Activated CD8-positive, alpha-beta memory T cell treated with anti-CD3 and anti-CD28 coated beads for 36 hours (primary cell): ENCODE results near the gene SGPP2. TPM values are rescaled to one million over a fixed set of nuclear protein-coding genes. Genes with fewer than 3 reads are reported as not detected.
"Not testable (repeated sequence)": the region's sequence is repeated elsewhere in the genome, so short reads cannot be mapped to it uniquely, and the experiment has no call there.

Experiments used
- CTCF ChIA-PET: fragments of 350-600 bp; sonication (Branson Sonifier 250); formaldehyde crosslinking; loops from one replicate; lab custom pipeline; 2021; ENCODE audit warnings: antibody characterized with exemption; lab: Charles Lee
- POLR2A ChIA-PET: fragments of 350-600 bp; sonication (Branson Sonifier 250); formaldehyde crosslinking; loops from one replicate; lab custom pipeline; 2021; ENCODE audit warnings: antibody characterized with exemption; lab: Charles Lee
- total RNA-seq, 2 experiments: library from RNA; stranded (reverse); gene quantifications; one replicate each; pipeline ENCODE4 v1.2.3, GENCODE V29; 2021

SGPP2 gene
- total RNA-seq, 2 experiments from 2014 or later, result 5.6 to 5.7 TPM

- ChIA-PET POLR2A (no interaction called here), CTCF (interaction anchor here (0.6 to 1.2 kb wide), 3 partner anchors 18 to 107 kb away, joined by 4 to 6 read pairs (median 5); no protein-coding TSS in a partner anchor)
Measured at GRCh38 chr2:222424729-222425671, 657 bp downstream of the SGPP2 start.

- ChIA-PET POLR2A (no interaction called here), CTCF (no interaction called here)
Measured at GRCh38 chr2:222427646-222428301, 3.4 kb downstream of the SGPP2 start.

- POLR2A ChIA-PET, result no interaction called here
- CTCF ChIA-PET, result no interaction called here
Measured at GRCh38 chr2:222430071-222430470, 5.7 kb downstream of the SGPP2 start.

- ChIA-PET CTCF (no interaction called here), POLR2A (no interaction called here)
Measured at GRCh38 chr2:222430681-222431080, 6.3 kb downstream of the SGPP2 start.

- POLR2A ChIA-PET, result no interaction called here
- CTCF ChIA-PET, result no interaction called here
Measured at GRCh38 chr2:222431869-222432268, 7.5 kb downstream of the SGPP2 start.

GRCh38 chr2:222433332-222434173, 9.2 kb downstream of the SGPP2 start:
- ChIA-PET CTCF (no interaction called here), POLR2A (no interaction called here)

GRCh38 chr2:222434204-222434603, 9.9 kb downstream of the SGPP2 start:
- CTCF ChIA-PET, result no interaction called here
- POLR2A ChIA-PET, result no interaction called here

GRCh38 chr2:222435400-222436039, 11.2 kb downstream of the SGPP2 start:
- CTCF ChIA-PET, result not testable (repeated sequence)
- POLR2A ChIA-PET, result interaction anchor here (0.6 kb wide), 1 partner anchor 1109 kb away, joined by 3 read pairs; no protein-coding TSS in a partner anchor

GRCh38 chr2:222436040-222436413, 11.7 kb downstream of the SGPP2 start:
- CTCF ChIA-PET, result no interaction called here

GRCh38 chr2:222439692-222440091, 15.3 kb downstream of the SGPP2 start:
- CTCF ChIA-PET, result no interaction called here
- POLR2A ChIA-PET, result no interaction called here

More at GRCh38 chr2:222436040-222436413, 11.7 kb downstream of the SGPP2 start:
- POLR2A ChIA-PET, result no interaction called here

GRCh38 chr2:222440673-222441422, 16.5 kb downstream of the SGPP2 start:
- POLR2A ChIA-PET, result no interaction called here
- CTCF ChIA-PET, result interaction anchor here (0.6 kb wide), 1 partner anchor 65 kb away, joined by 3 read pairs; no protein-coding TSS in a partner anchor

- POLR2A ChIA-PET, result interaction anchor here (0.6 kb wide), 1 partner anchor 151 kb away, joined by 5 read pairs; no protein-coding TSS in a partner anchor
- CTCF ChIA-PET, result interaction anchor here (0.6 kb wide), 1 partner anchor 17 kb away, joined by 5 read pairs; no protein-coding TSS in a partner anchor
Measured at GRCh38 chr2:222442665-222443064, 18.3 kb downstream of the SGPP2 start.

GRCh38 chr2:222445227-222445626, 20.9 kb downstream of the SGPP2 start:
- ChIA-PET POLR2A (no interaction called here), CTCF (no interaction called here)

- ChIA-PET CTCF (no interaction called here), POLR2A (no interaction called here)
Measured at GRCh38 chr2:222447131-222447530, 22.8 kb downstream of the SGPP2 start.

GRCh38 chr2:222448748-222449181, 24.4 kb downstream of the SGPP2 start:
- CTCF ChIA-PET, result no interaction called here
- POLR2A ChIA-PET, result no interaction called here

- ChIA-PET CTCF (no interaction called here), POLR2A (no interaction called here)
Measured at GRCh38 chr2:222450021-222450420, 25.7 kb downstream of the SGPP2 start.

- CTCF ChIA-PET, result no interaction called here
- POLR2A ChIA-PET, result no interaction called here
Measured at GRCh38 chr2:222451224-222451674, 26.9 kb downstream of the SGPP2 start.

- CTCF ChIA-PET, result no interaction called here
- POLR2A ChIA-PET, result no interaction called here
Measured at GRCh38 chr2:222452422-222452950, 28.1 kb downstream of the SGPP2 start.
